B cell (primary cell): Measurements from ENCODE around the gene PELI2.

Experiments used
- CTCF ChIP-seq: fragments of 200-600 bp; IDR thresholded peaks from one replicate; pipeline ENCODE4 v1.8.0; 2022; ENCODE audit warnings: antibody characterized with exemption, mild to moderate bottlenecking
- EZH2 ChIP-seq: IDR thresholded peaks from 2 replicates; pipeline ENCODE4 v1.6.1; 2012; ENCODE audit warnings: borderline replicate concordance, low read depth, mild to moderate bottlenecking, moderate library complexity, low read length; ENCODE audit not compliant: insufficient read depth, poor library complexity, severe bottlenecking

- no peak for TF ChIP-seq CTCF
- no peak for TF ChIP-seq EZH2
Measured at GRCh38 chr14:56338674-56339073, 220.5 kb downstream of the PELI2 start.
